ENCODE results near the gene ADRA2B.

ADRA2B gene

GRCh38 chr2:96153991-96154431, 37.6 kb upstream of the ADRA2B start:
- peaks cover 11% of the 10 kb centered on the region for H3K27me3 Mint-ChIP-seq
- no peak overlapping the region for H3K4me3 Mint-ChIP-seq
- no peaks in the 10 kb centered on the region for H3K9me3 Mint-ChIP-seq
- intact Hi-C loops (cut with micrococcal nuclease) = no loop called here
- peak overlapping the region; percentile 27 for H3K27ac Mint-ChIP-seq
- H3K36me3 Mint-ChIP-seq (ENCODE audit: low read depth) = no peaks in the 10 kb centered on the region
- H3K4me1 Mint-ChIP-seq (ENCODE audit: low read depth) = peaks cover 79% of the 10 kb centered on the region

DNA sequence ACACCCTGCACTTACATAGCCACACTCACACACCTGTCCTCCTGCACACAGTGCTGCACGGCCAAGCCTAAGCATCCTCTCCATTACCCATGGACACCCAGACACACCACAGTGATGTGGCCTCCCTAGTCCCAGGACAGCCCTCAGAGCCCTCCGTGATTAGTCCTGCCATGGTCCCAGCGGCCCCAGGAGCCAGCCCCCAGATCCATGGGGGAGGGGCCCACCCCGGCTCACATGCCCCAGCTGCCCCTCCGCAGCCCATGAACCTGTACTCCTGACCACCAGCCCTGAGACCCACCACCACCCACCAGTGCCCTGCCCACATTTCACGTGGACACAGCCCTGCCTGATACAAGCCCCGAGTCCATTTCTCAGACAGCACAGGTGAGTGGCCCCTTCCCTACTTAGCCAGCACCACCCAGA, 36.9 kb upstream of the ADRA2B start:
- no peaks in the 10 kb centered on the region for H3K9me3 Mint-ChIP-seq
- peaks cover 10% of the 10 kb centered on the region for H3K27me3 Mint-ChIP-seq
- no peaks in the 10 kb centered on the region for H3K36me3 Mint-ChIP-seq (ENCODE audit: low read depth)
- H3K4me3 Mint-ChIP-seq = no peak overlapping the region
- peak overlapping the region; percentile 33 for H3K27ac Mint-ChIP-seq
- intact Hi-C loops (cut with micrococcal nuclease) = no loop called here
- H3K4me1 Mint-ChIP-seq (ENCODE audit: low read depth) = peaks cover 79% of the 10 kb centered on the region

- Mint-ChIP-seq H3K4me1 (ENCODE audit: low read depth) (peaks cover 79% of the 10 kb centered on the region), H3K4me3 (no peak overlapping the region), H3K27ac (peak overlapping the region; percentile 50)
Observed at GRCh38 chr2:96152304-96153161, 36.2 kb upstream of the ADRA2B start.

GRCh38 chr2:96151595-96152303, 35.4 kb upstream of the ADRA2B start:
- Mint-ChIP-seq H3K27ac (peak overlapping the region; percentile 50), H3K4me3 (no peak overlapping the region)

More at GRCh38 chr2:96152304-96153161, 36.2 kb upstream of the ADRA2B start:
- Mint-ChIP-seq H3K9me3 (no peaks in the 10 kb centered on the region), H3K27me3 (peaks cover 10% of the 10 kb centered on the region), H3K36me3 (ENCODE audit: low read depth) (no peaks in the 10 kb centered on the region)
- intact Hi-C loops (cut with micrococcal nuclease) = no loop called here

GRCh38 chr2:96150791-96151594, 34.6 kb upstream of the ADRA2B start:
- Mint-ChIP-seq H3K4me3 (no peak overlapping the region), H3K9me3 (no peaks in the 10 kb centered on the region), H3K4me1 (ENCODE audit: low read depth) (peaks cover 82% of the 10 kb centered on the region), H3K27ac (peak overlapping the region; percentile 33), H3K36me3 (ENCODE audit: low read depth) (no peaks in the 10 kb centered on the region), H3K27me3 (peaks cover 10% of the 10 kb centered on the region)
- intact Hi-C loops (cut with micrococcal nuclease) = no loop called here

More at GRCh38 chr2:96151595-96152303, 35.4 kb upstream of the ADRA2B start:
- intact Hi-C loops (cut with micrococcal nuclease) = no loop called here
- no peaks in the 10 kb centered on the region for H3K36me3 Mint-ChIP-seq (ENCODE audit: low read depth)
- H3K27me3 Mint-ChIP-seq = peaks cover 10% of the 10 kb centered on the region
- no peaks in the 10 kb centered on the region for H3K9me3 Mint-ChIP-seq
- H3K4me1 Mint-ChIP-seq (ENCODE audit: low read depth) = peaks cover 79% of the 10 kb centered on the region

DNA sequence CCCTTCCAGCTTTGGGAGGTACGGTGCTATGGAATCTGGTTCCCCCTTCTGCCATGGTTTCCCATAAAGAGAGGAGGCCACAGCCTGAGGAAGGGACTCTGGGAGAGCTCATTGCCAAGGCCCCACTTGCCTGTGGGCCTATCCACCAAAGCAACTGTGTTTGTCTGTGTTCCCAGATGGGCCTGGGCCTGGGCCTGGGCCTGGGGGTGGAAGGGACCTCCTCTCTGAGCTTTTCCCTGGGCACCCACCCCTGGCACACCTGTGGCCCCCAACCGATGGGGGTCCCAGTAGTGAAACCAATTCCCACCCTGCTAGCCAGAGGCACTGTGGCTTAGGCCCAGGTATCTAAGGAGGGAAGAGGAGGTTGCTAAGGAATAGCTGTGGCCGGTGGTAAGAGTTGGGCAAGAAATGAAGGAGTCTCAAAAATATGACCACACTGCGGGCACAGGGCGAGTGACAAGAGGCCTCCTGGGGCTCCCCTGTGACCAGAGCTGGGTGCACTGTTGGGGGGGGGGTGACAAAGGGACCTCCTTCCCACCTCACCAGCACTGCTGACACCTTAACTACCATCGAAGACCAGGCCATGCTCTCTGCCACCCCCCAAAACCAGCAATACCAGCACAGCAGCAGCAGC, 33.8 kb upstream of the ADRA2B start:
- intact Hi-C loops (cut with micrococcal nuclease) = no loop called here
- Mint-ChIP-seq H3K4me3 (no peak overlapping the region), H3K27me3 (peaks cover 10% of the 10 kb centered on the region), H3K4me1 (ENCODE audit: low read depth) (peaks cover 83% of the 10 kb centered on the region), H3K27ac (peak overlapping the region; percentile 33), H3K9me3 (no peaks in the 10 kb centered on the region), H3K36me3 (ENCODE audit: low read depth) (no peaks in the 10 kb centered on the region)

GRCh38 chr2:96148410-96149217, 32.2 kb upstream of the ADRA2B start:
- Mint-ChIP-seq H3K36me3 (ENCODE audit: low read depth) (peaks cover 13% of the 10 kb centered on the region), H3K4me1 (ENCODE audit: low read depth) (peaks cover 82% of the 10 kb centered on the region), H3K27me3 (peaks cover 6% of the 10 kb centered on the region), H3K27ac (peak overlapping the region; percentile 97), H3K4me3 (peak overlapping the region; percentile 61), H3K9me3 (no peaks in the 10 kb centered on the region)
- intact Hi-C loops (cut with micrococcal nuclease) = no loop called here

DNA sequence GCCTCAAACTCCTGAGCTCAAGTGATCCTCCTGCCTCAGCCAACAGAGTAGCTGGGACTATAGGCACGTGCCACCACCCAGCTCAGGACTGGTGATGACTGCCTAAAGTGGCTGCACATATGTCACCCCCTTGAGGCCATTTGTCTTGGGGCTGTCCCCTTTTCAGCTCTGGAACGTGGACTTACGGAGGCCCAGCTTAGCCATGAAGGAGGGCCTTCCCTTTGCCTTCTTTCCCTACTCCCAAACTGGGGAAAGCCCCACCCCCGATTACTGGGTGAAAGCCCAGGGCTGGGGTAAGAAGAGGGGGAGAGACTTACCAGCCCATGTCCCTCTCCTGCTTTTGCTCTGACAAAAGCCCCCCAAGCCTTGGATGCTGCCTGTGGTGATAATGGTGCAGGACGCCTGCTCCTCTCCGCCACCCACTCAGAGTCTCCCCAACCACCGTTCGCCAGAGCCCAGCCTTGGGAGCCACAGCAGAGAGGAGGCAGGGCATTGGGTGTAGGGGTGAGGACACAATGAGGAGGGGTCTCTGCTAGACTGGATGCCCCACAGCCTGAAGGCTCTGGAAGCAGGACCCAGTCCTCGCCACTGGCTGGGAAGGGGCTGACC, 31.3 kb upstream of the ADRA2B start:
- H3K27ac Mint-ChIP-seq = peak overlapping the region; percentile 97
- peaks cover 22% of the 10 kb centered on the region for H3K36me3 Mint-ChIP-seq (ENCODE audit: low read depth)
- H3K9me3 Mint-ChIP-seq = no peaks in the 10 kb centered on the region
- peaks cover 82% of the 10 kb centered on the region for H3K4me1 Mint-ChIP-seq (ENCODE audit: low read depth)
- intact Hi-C loops (cut with micrococcal nuclease) = no loop called here
- no peak overlapping the region for H3K4me3 Mint-ChIP-seq
- peaks cover 4% of the 10 kb centered on the region for H3K27me3 Mint-ChIP-seq

DNA sequence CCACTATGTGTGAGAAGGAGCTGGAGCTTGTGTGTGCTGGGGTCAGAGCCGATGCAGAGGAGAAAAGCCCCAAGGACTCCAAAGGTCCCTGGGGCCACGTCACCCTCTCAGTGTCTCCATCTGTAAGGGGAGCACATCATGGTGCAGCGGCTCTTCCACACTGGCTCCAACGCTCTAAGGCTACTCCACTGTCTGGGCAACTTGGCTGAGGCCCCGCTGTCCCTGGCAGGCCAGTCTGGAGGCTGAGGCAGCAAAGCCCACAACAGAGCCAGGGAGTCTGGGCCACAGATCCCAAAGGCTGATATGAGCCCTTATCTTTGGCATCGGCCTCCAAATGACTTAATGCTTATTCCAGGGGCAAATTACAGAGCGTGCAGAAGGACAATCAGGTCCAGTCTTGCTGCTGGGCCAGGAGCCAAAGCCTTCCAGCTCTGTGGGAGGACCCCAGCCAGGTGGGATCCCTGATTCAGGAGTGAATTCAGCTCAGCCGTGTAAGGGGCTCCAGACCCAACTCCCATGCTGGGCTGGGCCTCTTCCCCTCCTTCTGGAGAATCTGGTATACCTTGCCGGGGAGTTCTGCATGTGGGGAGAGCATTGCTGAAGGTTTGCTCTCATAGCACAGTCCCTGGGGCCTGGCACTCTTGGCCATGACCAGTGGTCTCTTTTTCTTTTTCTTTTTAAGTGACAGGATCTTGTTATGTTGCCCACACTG, 30.7 kb upstream of the ADRA2B start:
- H3K4me1 Mint-ChIP-seq (ENCODE audit: low read depth) = peaks cover 82% of the 10 kb centered on the region
- H3K9me3 Mint-ChIP-seq = no peaks in the 10 kb centered on the region
- H3K36me3 Mint-ChIP-seq (ENCODE audit: low read depth) = peaks cover 24% of the 10 kb centered on the region
- H3K4me3 Mint-ChIP-seq = no peak overlapping the region
- intact Hi-C loops (cut with micrococcal nuclease) = no loop called here
- peaks cover under 1% of the 10 kb centered on the region for H3K27me3 Mint-ChIP-seq
- H3K27ac Mint-ChIP-seq = peak overlapping the region; percentile 97

DNA sequence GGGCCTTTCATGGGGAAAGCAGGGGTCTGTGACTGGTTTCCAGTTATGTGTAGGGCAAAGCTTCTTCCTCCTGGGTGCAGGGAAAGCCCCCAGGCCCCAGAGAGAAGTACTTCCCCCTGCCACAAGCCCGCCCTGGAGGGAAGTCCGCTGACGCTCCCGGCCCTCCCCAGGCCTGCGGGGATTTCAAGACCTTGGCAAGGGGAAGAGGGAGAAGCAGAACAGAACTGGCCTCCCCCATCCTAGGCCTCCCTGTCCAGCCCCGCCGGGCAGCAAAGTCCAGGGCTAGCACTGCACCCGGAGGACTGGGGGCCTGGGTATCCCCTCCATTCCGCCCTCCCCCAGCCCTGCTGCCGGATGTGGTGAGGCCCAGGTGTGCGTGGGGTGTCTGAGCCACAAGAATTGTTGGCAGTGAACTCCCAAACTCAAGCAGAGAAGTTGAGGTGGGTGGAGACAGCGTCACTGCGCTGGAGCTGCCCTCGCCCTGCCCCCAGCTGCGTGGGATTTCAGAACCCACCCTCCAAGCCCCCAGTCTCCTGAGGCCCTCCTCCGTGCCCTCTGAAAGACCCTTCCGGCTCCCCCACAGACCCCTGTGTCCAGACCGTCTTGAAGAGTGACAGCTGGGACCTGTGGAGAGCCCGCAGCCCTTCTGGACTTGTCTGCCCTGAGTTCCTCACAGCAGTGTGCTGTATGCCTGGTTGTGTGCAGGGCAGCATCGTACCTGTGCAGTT, 29.9 kb upstream of the ADRA2B start:
- Mint-ChIP-seq H3K4me1 (ENCODE audit: low read depth) (peaks cover 78% of the 10 kb centered on the region), H3K27ac (peak overlapping the region; percentile 97), H3K36me3 (ENCODE audit: low read depth) (peaks cover 24% of the 10 kb centered on the region), H3K27me3 (no peaks in the 10 kb centered on the region), H3K4me3 (peak overlapping the region; percentile 93), H3K9me3 (no peaks in the 10 kb centered on the region)
- intact Hi-C loops (cut with micrococcal nuclease) = no loop called here

DNA sequence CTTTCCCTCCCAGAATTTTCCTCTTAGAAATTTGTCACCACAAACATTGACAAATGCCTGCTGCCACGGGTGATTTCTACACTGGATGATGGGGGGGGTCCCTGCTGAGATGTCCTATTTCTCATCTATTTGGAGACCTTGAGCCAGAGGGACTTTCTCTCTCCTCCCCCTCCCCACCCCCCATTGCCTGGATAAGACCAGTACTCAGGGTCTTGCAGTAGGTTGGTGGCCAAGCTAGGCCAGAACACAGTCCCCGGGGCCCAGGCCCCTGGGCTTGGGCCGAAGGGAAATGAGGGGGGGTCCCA, 29.4 kb upstream of the ADRA2B start:
- Mint-ChIP-seq H3K4me3 (peak overlapping the region; percentile 93), H3K27ac (peak overlapping the region; percentile 97), H3K4me1 (ENCODE audit: low read depth) (peaks cover 75% of the 10 kb centered on the region), H3K36me3 (ENCODE audit: low read depth) (peaks cover 24% of the 10 kb centered on the region), H3K9me3 (no peaks in the 10 kb centered on the region), H3K27me3 (no peaks in the 10 kb centered on the region)
- intact Hi-C loops (cut with micrococcal nuclease) = no loop called here
